ENCODE results near the gene KCNMA1. TPM values are rescaled to one million over a fixed set of nuclear protein-coding genes. Genes with fewer than 3 reads are reported as not detected.

The KCNMA1 gene
- total and polyA plus RNA-seq, 9 of the 15 experiments (the other 6 are each of a cell fraction or from before 2014, with no cell fraction given) = 0.01 to 0.95 (median 0.15) TPM; not detected in 4

DNA sequence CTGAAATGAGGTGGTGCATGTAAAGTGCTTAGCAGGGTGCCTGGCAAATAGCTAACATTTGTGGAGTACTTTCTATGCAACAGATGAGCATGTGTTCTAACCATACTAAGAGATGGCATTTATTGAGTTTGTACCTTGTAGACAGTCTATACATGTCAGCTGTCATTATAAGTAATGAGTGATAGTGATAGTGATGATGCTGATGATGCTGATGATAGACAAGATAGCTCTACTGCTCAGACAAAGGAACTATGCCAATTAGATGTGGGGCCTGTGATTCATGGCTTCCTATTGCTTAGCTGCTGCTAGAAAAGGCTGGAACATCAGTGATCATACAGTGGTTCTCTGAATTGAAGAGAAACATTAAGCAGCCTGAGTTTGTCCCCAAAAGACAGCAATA lies 585.8 kb downstream of the KCNMA1 start (continued):
- TF ChIP-seq, protein P1, sequence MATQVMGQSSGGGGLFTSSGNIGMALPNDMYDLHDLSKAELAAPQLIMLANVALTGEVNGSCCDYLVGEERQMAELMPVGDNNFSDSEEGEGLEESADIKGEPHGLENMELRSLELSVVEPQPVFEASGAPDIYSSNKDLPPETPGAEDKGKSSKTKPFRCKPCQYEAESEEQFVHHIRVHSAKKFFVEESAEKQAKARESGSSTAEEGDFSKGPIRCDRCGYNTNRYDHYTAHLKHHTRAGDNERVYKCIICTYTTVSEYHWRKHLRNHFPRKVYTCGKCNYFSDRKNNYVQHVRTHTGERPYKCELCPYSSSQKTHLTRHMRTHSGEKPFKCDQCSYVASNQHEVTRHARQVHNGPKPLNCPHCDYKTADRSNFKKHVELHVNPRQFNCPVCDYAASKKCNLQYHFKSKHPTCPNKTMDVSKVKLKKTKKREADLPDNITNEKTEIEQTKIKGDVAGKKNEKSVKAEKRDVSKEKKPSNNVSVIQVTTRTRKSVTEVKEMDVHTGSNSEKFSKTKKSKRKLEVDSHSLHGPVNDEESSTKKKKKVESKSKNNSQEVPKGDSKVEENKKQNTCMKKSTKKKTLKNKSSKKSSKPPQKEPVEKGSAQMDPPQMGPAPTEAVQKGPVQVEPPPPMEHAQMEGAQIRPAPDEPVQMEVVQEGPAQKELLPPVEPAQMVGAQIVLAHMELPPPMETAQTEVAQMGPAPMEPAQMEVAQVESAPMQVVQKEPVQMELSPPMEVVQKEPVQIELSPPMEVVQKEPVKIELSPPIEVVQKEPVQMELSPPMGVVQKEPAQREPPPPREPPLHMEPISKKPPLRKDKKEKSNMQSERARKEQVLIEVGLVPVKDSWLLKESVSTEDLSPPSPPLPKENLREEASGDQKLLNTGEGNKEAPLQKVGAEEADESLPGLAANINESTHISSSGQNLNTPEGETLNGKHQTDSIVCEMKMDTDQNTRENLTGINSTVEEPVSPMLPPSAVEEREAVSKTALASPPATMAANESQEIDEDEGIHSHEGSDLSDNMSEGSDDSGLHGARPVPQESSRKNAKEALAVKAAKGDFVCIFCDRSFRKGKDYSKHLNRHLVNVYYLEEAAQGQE (IDR thresholded peaks at IDR 0.05; ENCODE audit: borderline replicate concordance) = no peak
- TF ChIP-seq, protein P1 (CRISPR knock-in tag; IDR thresholded peaks at IDR 0.05; ENCODE audit: low read depth) = no peak
- TF ChIP-seq, protein P2, sequence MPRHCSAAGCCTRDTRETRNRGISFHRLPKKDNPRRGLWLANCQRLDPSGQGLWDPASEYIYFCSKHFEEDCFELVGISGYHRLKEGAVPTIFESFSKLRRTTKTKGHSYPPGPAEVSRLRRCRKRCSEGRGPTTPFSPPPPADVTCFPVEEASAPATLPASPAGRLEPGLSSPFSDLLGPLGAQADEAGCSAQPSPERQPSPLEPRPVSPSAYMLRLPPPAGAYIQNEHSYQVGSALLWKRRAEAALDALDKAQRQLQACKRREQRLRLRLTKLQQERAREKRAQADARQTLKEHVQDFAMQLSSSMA (CRISPR knock-in tag; IDR thresholded peaks at IDR 0.05) = no peak
